ENCODE results near the gene HASPIN. TPM values are rescaled to one million over a fixed set of nuclear protein-coding genes. Genes with fewer than 3 reads are reported as not detected.

The HASPIN gene
- total RNA-seq = 6.4 and 6.7 TPM in 2 replicates

DNA sequence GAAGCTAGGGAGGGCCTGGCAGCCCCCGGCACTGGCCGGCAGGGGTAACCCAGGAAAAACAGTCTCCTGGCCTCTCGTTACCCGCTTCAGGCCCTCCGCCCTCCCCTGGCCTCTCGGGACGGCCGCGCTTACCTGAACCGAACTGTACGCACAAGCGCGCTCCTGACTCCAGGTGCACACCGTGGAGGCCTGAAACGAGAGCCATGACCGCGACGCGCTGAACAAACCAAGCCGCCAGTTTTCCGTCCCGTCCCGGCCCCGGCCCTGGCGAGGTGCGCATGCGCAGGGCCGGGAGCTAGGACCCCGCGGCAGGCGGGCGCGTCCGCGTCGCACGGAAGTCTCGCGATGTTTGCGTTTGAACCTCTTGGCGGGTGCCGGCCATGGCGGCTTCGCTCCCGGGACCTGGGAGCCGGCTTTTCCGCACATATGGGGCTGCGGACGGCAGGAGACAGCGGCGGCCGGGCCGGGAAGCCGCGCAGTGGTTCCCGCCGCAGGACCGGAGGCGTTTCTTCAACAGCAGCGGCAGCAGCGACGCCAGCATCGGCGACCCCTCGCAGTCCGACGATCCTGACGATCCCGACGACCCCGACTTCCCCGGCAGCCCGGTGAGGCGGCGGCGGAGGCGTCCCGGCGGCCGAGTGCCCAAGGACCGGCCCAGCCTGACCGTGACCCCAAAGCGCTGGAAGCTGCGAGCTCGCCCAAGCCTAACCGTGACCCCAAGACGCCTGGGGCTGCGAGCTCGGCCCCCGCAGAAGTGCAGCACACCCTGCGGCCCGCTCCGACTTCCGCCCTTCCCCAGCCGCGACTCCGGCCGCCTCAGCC is at the start of gene HASPIN:
HASPIN (plus strand) TSS at position 348 of the 822 bp plus-strand sequence; CDS start at position 381, 33 bp downstream.
- peak within 1 kb of the TSS; percentile 85 for H3K27ac Mint-ChIP-seq
- TF ChIP-seq, protein P1, sequence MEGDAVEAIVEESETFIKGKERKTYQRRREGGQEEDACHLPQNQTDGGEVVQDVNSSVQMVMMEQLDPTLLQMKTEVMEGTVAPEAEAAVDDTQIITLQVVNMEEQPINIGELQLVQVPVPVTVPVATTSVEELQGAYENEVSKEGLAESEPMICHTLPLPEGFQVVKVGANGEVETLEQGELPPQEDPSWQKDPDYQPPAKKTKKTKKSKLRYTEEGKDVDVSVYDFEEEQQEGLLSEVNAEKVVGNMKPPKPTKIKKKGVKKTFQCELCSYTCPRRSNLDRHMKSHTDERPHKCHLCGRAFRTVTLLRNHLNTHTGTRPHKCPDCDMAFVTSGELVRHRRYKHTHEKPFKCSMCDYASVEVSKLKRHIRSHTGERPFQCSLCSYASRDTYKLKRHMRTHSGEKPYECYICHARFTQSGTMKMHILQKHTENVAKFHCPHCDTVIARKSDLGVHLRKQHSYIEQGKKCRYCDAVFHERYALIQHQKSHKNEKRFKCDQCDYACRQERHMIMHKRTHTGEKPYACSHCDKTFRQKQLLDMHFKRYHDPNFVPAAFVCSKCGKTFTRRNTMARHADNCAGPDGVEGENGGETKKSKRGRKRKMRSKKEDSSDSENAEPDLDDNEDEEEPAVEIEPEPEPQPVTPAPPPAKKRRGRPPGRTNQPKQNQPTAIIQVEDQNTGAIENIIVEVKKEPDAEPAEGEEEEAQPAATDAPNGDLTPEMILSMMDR (IDR thresholded peaks at IDR 0.05) = no peak
- no peaks in the 10 kb centered on the region for H3K27me3 Mint-ChIP-seq
- POLR2A ChIA-PET = interaction anchor here (0.8 to 5.7 kb wide), 13 partner anchors 9 to 122 kb away, joined by 3 to 112 read pairs (median 5); partner anchors contain the start of genes EMC6, NCBP3, P2RX5 and TAX1BP3
- CTCF ChIA-PET = interaction anchor here (0.6 to 2.4 kb wide), 7 partner anchors 8 to 41 kb away, joined by 3 to 10 read pairs (median 4); no protein-coding TSS in a partner anchor
- ATAC-seq (ENCODE audit: low read depth) = peak; percentile 73
- peak; percentile 91 for DNase-seq
- peaks cover 72% of the 10 kb centered on the region for H3K4me1 Mint-ChIP-seq
- H3K36me3 Mint-ChIP-seq (ENCODE audit: low read depth) = peaks cover 35% of the 10 kb centered on the region
- peak within 1 kb of the TSS; percentile 92 for H3K4me3 Mint-ChIP-seq
- no peaks in the 10 kb centered on the region for H3K9me3 Mint-ChIP-seq
- intact Hi-C loops (cut with micrococcal nuclease) = loop anchor here (1.0 to 2.0 kb wide), 2 partner anchors 28 to 41 kb away; no protein-coding TSS in a partner anchor

- H3K36me3 Mint-ChIP-seq (ENCODE audit: low read depth) = peaks cover 67% of the 10 kb centered on the region
- no peak overlapping the region for H3K4me3 Mint-ChIP-seq
- TF ChIP-seq, protein P1 (IDR thresholded peaks at IDR 0.05) = no peak
- no peaks in the 10 kb centered on the region for H3K27me3 Mint-ChIP-seq
- DNase-seq (no peak), ATAC-seq (ENCODE audit: low read depth) (no peak)
- ChIA-PET CTCF (no interaction called here), POLR2A (interaction anchor here (0.6 to 2.3 kb wide), 4 partner anchors 18 to 170 kb away, joined by 4 to 6 read pairs (median 4); partner anchors contain the start of gene NCBP3)
- intact Hi-C loops (cut with micrococcal nuclease) = no loop called here
- H3K9me3 Mint-ChIP-seq = no peaks in the 10 kb centered on the region
- H3K4me1 Mint-ChIP-seq = peaks cover 4% of the 10 kb centered on the region
- H3K27ac Mint-ChIP-seq = peak overlapping the region; percentile 35
These were observed 47.8 kb upstream of the HASPIN start for GRCh38 chr17:3675886-3676285.

DNA sequence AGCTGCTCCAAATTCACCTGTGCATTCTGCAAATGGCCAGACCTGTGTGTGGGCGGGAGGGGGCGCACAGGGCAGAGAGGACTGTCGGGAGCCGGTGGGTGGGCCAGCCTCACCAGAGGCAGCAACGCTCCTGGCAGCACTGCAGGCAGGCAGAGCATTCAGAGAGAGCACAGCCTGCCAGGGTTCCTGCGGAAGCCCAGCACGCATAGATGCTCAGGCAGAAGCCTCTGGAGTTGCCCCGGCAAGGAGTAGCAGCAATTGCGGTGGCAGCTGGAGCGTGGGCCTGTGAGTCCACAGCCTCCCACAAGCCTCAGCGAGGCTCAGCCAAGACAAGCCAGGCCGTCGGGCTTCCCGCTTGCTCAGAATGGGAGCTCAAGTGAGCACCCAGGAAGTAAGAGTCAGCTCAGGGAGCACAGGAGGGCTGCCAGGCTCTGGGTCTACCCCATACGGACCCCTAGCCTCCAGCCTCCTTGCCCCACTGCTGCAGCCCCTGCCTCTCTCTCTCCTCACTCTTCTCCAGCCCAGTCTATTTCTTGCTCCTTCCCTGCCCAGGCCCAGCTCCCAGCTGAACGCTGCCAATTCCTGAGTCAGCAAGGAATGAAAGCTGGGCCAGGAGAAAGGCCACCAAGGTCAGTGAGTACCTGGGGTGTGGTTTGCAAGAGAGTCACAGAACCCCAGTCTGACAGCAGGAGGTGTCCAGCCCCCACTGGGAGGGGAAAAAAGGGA is 45.4 kb upstream of the HASPIN start:
- H3K9me3 Mint-ChIP-seq = no peaks in the 10 kb centered on the region
- H3K27me3 Mint-ChIP-seq = no peaks in the 10 kb centered on the region
- peaks cover 66% of the 10 kb centered on the region for H3K36me3 Mint-ChIP-seq (ENCODE audit: low read depth)
- TF ChIP-seq, protein P1 (IDR thresholded peaks at IDR 0.05) = no peak
- POLR2A ChIA-PET = interaction anchor here (0.6 to 2.6 kb wide), 11 partner anchors 9 to 82 kb away, joined by 3 to 7 read pairs (median 4); partner anchors contain the start of genes EMC6 and TAX1BP3
- CTCF ChIA-PET = interaction anchor here (0.7 to 2.2 kb wide), 4 partner anchors 13 to 149 kb away, joined by 4 to 8 read pairs (median 5); no protein-coding TSS in a partner anchor
- H3K4me1 Mint-ChIP-seq = peaks cover 23% of the 10 kb centered on the region
- DNase-seq (no peak), ATAC-seq (ENCODE audit: low read depth) (no peak)
- intact Hi-C loops (cut with micrococcal nuclease) = no loop called here
- peak overlapping the region; percentile 50 for H3K27ac Mint-ChIP-seq
- no peak overlapping the region for H3K4me3 Mint-ChIP-seq

- no peak for ATAC-seq (ENCODE audit: low read depth)
- POLR2A ChIA-PET = interaction anchor here (0.7 to 2.6 kb wide), 9 partner anchors 10 to 53 kb away, joined by 3 to 7 read pairs (median 5); partner anchors contain the start of genes EMC6 and TAX1BP3
- no peak overlapping the region for H3K4me3 Mint-ChIP-seq
- CTCF ChIA-PET = interaction anchor here (0.7 to 1.1 kb wide), 3 partner anchors 53 to 149 kb away, joined by 3 to 5 read pairs (median 4); no protein-coding TSS in a partner anchor
- TF ChIP-seq, protein P1 (IDR thresholded peaks at IDR 0.05) = no peak
- H3K27me3 Mint-ChIP-seq = no peaks in the 10 kb centered on the region
- intact Hi-C loops (cut with micrococcal nuclease) = no loop called here
- DNase-seq = no peak
- peaks cover 71% of the 10 kb centered on the region for H3K36me3 Mint-ChIP-seq (ENCODE audit: low read depth)
- peak overlapping the region; percentile 18 for H3K27ac Mint-ChIP-seq
- peaks cover 30% of the 10 kb centered on the region for H3K4me1 Mint-ChIP-seq
- no peaks in the 10 kb centered on the region for H3K9me3 Mint-ChIP-seq
These were observed 44.7 kb upstream of the HASPIN start for GRCh38 chr17:3678821-3679530.
